Dermis blood vessel endothelial cell (primary cell): ENCODE results near the gene SMYD3. TPM values are rescaled to one million over a fixed set of nuclear protein-coding genes. Genes with fewer than 3 reads are reported as not detected.
"Not testable (repeated sequence)": the region's sequence is repeated elsewhere in the genome, so short reads cannot be mapped to it uniquely, and the experiment has no call there.

Source experiments
- DNase-seq: peaks from one replicate; pipeline ENCODE4 v3.0.0; 2010
- total RNA-seq: library from RNA; depleted of rRNA; stranded (reverse); fragments of >200 nt; gene quantifications from 2 replicates; pipeline ENCODE4 v1.2.3, GENCODE V29; 2014

The SMYD3 gene
- total RNA-seq, 1 donor from 2014 or later = 21.3 TPM

DNA sequence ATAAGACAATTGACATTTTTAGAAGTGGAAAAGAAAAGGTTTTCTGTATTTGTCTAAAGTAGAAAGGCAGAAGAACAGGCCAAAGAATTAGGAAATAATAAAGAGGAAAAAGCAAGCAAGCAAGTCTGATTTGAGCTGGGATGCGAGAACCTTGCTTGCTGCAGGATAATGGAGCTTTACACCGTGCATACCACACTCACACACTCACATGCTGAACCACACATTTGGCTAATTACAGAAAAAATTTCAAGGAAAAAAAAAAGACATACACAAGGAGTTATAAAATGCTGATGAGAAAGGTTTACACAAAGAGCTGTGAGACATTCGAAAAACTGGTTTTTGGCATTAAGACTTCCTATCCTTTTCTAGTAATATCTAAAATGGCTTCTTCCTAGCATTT, 758.4 kb downstream of the SMYD3 start:
- DNase-seq = no peak

- no peak for DNase-seq
Measured at GRCh38 chr1:245748240-245748639, 758.8 kb downstream of the SMYD3 start.

DNA sequence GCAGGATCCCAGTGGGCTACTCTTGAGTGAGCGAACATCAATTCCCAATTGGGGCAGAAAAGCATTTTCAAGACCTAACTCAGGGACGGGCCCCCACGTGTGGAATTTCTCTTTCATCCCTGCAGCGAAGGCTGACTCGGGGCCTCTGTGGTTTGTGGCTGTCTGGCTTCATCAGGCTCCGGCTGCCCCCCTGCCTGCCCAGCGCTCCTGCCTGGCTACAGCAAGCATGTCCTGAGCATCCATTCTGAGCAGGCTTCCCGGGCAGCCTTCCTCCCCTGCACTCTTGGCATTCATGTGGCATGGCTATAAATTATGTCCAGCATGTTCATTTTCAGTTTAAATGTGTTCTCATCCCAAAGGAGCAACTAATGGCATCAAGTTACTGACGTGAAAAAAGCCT, 764.2 kb downstream of the SMYD3 start:
- no peak for DNase-seq

DNA sequence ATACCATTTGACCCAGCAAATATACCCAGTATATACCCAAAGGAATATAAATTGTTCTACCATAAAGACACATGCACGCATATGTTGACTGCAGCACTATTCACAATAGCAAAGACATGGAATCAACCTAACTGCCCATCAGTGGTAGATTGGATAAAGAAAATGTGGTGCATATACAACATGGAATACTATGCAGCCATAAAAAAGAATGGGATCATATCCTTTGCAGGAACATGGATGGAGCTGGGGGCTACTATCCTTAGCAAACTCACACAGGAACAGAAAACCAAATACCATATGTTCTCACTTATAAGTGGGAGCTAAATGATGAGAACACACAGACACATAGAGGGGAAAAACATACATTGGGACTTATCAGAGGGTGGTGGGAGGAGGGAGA, 766.7 kb downstream of the SMYD3 start:
- not testable (repeated sequence) for DNase-seq

GRCh38 chr1:245730801-245731200, 776.3 kb downstream of the SMYD3 start:
- no peak for DNase-seq

GRCh38 chr1:245728035-245728434, 779.0 kb downstream of the SMYD3 start:
- DNase-seq = not testable (repeated sequence)

DNA sequence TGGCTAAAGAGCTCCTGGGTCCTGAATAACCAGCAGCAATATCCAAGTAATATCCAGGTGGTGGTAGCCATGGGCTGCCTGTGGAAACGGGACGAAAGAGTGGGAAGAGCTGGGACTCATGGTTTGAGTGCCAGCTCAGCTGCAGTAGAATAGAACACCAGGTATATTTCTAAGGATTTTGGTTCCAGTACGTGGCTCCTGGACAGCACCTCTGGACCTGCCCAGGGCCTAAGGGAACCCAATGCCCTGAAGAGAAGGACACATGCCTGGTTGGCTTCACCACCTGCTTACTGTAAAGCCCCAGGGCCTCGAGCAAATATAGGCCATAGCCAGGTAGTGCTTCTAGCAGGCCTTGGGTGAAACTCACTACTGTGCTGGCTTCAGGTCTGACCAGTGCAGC, 785.6 kb downstream of the SMYD3 start:
- no peak for DNase-seq

GRCh38 chr1:245718951-245719350, 788.1 kb downstream of the SMYD3 start:
- DNase-seq = no peak

GRCh38 chr1:245718123-245718522, 789.0 kb downstream of the SMYD3 start:
- no peak for DNase-seq

GRCh38 chr1:245717611-245718010, 789.5 kb downstream of the SMYD3 start:
- DNase-seq = no peak

- DNase-seq = no peak
Measured at GRCh38 chr1:245716561-245716960, 790.5 kb downstream of the SMYD3 start.

- DNase-seq = no peak
Measured at GRCh38 chr1:245715970-245716369, 791.1 kb downstream of the SMYD3 start.

- DNase-seq = no peak
Measured at GRCh38 chr1:245715291-245715701, 791.8 kb downstream of the SMYD3 start.

DNA sequence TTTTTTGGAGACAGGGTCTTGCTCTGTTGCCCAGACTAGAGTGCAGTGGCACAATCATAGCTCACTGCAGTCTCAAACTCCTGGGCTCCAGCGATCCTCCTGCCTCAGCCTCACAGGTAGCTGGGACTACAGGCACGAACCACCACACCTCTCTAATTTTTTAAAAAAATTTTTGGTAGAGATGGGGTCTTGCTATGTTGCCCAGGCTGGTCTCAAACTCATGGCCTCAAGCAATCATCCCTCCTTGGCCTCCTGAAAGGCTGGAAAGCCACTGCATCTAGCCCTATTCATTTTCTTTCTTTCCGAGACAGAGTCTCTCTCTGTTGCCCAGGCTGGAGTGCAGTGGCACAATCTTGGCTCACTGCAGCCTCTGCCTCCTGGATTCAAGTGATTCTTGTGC, 793.1 kb downstream of the SMYD3 start:
- not testable (repeated sequence) for DNase-seq

DNA sequence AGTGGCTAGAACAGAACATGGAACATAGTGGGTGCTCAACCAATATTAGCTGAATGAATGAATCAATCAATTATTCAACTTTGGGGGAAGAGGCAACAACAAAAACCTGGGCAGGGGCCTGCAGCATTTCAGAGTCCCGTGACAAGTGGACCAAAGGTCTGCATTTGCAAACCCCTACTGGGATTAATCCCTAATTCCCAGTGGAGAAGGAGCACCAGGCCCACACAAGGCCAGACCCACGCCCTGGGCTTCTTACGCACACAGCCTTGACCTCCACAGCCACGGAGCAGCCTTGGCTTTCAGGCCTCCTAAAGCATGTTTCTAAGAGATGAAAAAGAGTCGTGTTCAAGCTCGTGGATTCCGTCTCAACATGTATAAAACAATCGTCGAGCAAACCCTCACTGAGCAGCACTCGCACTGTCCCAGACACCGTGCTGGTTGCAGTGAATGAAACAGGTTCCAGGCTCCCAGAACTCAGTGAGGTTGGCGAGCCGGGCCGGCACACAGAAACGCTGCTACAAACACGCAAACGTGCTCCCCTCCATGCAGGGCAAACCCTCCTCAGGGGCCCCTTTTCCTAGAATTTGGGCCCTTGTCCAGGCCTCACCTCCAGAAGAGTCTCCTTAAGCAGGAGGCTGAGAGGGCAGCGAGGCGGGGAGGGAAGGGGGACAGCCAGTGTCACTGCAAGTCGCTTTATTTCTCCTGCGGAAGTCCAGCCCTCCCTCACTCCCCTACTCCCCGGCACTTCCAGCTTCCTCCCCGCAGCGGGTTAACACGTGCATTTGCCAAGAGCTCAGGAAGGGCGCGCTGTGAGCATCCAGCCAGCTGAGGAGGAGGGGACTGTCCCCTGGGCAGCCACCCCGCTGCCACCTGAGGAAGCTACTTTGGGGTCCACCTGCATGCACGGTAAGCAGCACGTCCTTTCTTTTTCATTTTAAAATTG, 795.8 kb downstream of the SMYD3 start:
- DNase-seq = no peak

GRCh38 chr1:245707941-245708340, 799.1 kb downstream of the SMYD3 start:
- DNase-seq = no peak

GRCh38 chr1:245704765-245705164, 802.3 kb downstream of the SMYD3 start:
- peak; percentile 35 for DNase-seq

GRCh38 chr1:245704341-245704740, 802.7 kb downstream of the SMYD3 start:
- no peak for DNase-seq

- no peak for DNase-seq
Measured at GRCh38 chr1:245702346-245702745, 804.7 kb downstream of the SMYD3 start.

GRCh38 chr1:245701631-245702030, 805.4 kb downstream of the SMYD3 start:
- DNase-seq = no peak

DNA sequence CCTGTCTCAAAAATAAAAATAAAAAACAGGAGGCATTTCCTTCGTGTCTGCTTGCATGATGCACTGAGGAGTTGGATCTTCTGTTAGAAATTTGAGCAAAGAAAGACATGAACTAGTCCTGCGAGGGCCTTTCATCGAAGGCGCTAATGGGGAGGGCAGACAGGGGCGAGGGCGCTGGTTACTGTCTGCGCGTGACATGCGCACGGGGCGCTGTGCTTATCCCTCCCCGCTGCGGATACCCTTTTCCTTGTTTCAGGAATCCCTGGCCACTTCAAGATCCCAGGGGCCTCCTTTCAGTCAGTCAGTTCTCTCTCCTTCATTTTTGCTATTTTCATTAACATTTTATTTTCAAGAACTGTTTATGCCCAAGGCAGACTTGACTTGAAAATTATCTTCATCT, 806.4 kb downstream of the SMYD3 start:
- no peak for DNase-seq
